Uterus (tissue), 4 donors: ENCODE data around the gene ROBO2. TPM values are rescaled to one million over a fixed set of nuclear protein-coding genes. Genes with fewer than 3 reads are reported as not detected.

Experiments used
- DNase-seq, 2 donors: peaks; one replicate each; pipeline ENCODE4 v3.0.0-alpha.2; 2019 to 2020
- H3K27ac ChIP-seq, 2 donors: fragments of 200-600 bp; sonication (generic); 1 replicate in 1 of 2; 2 replicates in 1 of 2; pipeline ENCODE4 v1.5.1; 2016 to 2018
- H3K27me3 ChIP-seq, 2 donors: fragments of 200-600 bp; sonication (generic); one replicate each; pipeline ENCODE4 v1.5.1; 2018 to 2019; ENCODE audit warnings: control low read depth in 1 of 2
- H3K36me3 ChIP-seq, 2 donors: fragments of 200-600 bp; sonication (generic); one replicate each; pipeline ENCODE4 v1.5.1; 2019; ENCODE audit warnings: control low read depth in 1 of 2
- H3K4me1 ChIP-seq, 2 donors: fragments of 200-600 bp; sonication (generic); one replicate each; pipeline ENCODE4 v1.5.1; 2018 to 2019; ENCODE audit warnings: control low read depth in 1 of 2
- H3K4me3 ChIP-seq, 2 donors: fragments of 200-600 bp; sonication (generic); 1 replicate in 1 of 2; 2 replicates in 1 of 2; pipeline ENCODE4 v1.5.1; 2018 to 2019; ENCODE audit warnings: mild to moderate bottlenecking in 1 of 2
- H3K9me3 ChIP-seq, 2 donors: fragments of 200-600 bp; sonication (generic); one replicate each; pipeline ENCODE4 v1.5.1; 2019; ENCODE audit warnings: control low read depth in 1 of 2
- CTCF ChIP-seq, 4 experiments: fragments of 200-600 bp in 2 of 4; fragments of 450-650 bp in 2 of 4; sonication (generic) in 2 of 4; IDR thresholded peaks; one replicate each; pipeline ENCODE4 v1.5.1; 2016 to 2019; ENCODE audit warnings: antibody characterized with exemption in 4 of 4, mild to moderate bottlenecking in 2 of 4, moderate library complexity in 1 of 4
- POLR2A ChIP-seq, 2 donors: fragments of 450-650 bp; IDR thresholded peaks; one replicate each; pipeline ENCODE4 v1.6.1; 2016; ENCODE audit warnings: antibody characterized with exemption in 2 of 2, mild to moderate bottlenecking in 1 of 2, moderate library complexity in 1 of 2
- intact Hi-C: fragments of 100-400 bp; cut with DNase I; formaldehyde crosslinking; loops from one replicate; pipeline ENCODE4 v1.15.1; 2023; ENCODE audit warnings: low total_unique reads
- total RNA-seq, 4 donors: library from RNA; depleted of rRNA in 3 of 4; stranded (reverse); fragments of >200 nt in 3 of 4; gene quantifications; one replicate each; pipeline versions ENCODE4 v1.1.0 to v1.2.4, GENCODE V29; 2014 to 2023
- donor health status: DM: yes; HTN: yes; CAD: no.

ROBO2 gene
- total RNA-seq, 4 donors from 2014 or later: 0.26 to 51.3 (median 0.49) TPM; not detected in 1

DNA sequence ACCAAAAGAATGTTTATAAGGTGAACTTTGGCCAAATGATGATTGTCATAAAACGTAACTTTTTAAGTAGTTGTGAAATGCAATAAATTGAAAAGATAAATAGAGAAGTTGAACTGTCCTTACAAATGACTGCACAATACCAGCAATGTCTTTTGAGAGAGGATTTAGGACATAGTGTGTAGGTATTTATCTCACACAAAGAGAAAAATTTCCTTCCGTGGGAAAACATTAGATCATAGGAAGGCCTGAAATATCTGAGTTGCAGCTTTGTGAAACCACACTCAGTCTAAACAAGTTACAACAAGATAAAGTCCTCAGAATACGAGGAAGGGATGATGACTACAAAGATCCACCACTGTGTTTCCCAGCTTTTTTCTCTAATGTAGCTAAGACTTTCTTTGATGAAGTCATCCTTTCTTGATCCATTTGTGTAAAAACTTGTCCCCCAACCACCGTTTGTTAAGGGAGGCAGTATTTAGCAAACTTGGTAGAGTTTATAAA is 16.0 kb downstream of the ROBO2 start:
- intact Hi-C loops: no loop called here
- TF ChIP-seq CTCF (IDR thresholded peaks at IDR 0.05) (no peak), POLR2A (IDR thresholded peaks at IDR 0.05) (no peak)

GRCh38 chr3:77059354-77059753 is 19.5 kb downstream of the ROBO2 start:
- Histone ChIP-seq H3K27me3 (no peaks in the 10 kb centered on the region), H3K4me3 (no peak overlapping the region), H3K9me3 (no peaks in the 10 kb centered on the region), H3K36me3 (no peaks in the 10 kb centered on the region), H3K27ac (no peak overlapping the region), H3K4me1 (no peaks in the 10 kb centered on the region)
- intact Hi-C loops: no loop called here
- DNase-seq: no peak
- no peak for TF ChIP-seq CTCF (IDR thresholded peaks at IDR 0.05)
- no peak for TF ChIP-seq POLR2A (IDR thresholded peaks at IDR 0.05)

More for the DNA sequence above, 16.0 kb downstream of the ROBO2 start:
- Histone ChIP-seq H3K4me3 (no peak overlapping the region), H3K36me3 (no peaks in the 10 kb centered on the region), H3K27me3 (no peaks in the 10 kb centered on the region), H3K27ac (no peak overlapping the region), H3K9me3 (no peaks in the 10 kb centered on the region), H3K4me1 (no peaks in the 10 kb centered on the region)
- DNase-seq: no peak

DNA sequence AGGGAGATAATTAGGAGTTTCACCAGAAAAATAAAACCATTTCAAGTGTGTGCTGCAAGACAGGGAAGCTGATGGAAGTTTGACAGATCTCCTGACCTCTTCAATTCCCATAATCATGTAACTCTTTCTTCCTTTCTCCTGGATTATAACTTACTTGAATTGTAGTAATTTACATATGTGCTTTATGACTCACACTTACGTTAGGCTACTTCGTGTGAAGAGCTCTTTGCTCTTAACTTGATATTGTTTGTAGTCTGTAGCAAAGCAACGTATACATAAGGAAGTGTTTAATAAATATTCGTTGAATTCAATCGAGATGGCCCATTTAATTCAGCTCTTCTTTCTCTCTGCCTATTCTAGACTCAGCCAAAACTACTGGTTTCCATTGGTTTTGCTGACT is 23.5 kb downstream of the ROBO2 start:
- H3K4me1 ChIP-seq: no peaks in the 10 kb centered on the region
- no peak for TF ChIP-seq POLR2A (IDR thresholded peaks at IDR 0.05)
- TF ChIP-seq CTCF (IDR thresholded peaks at IDR 0.05): no peak
- H3K27ac ChIP-seq: no peak overlapping the region
- H3K9me3 ChIP-seq: no peaks in the 10 kb centered on the region
- DNase-seq: no peak
- intact Hi-C loops: no loop called here
- no peaks in the 10 kb centered on the region for H3K27me3 ChIP-seq
- no peak overlapping the region for H3K4me3 ChIP-seq
- no peaks in the 10 kb centered on the region for H3K36me3 ChIP-seq

- intact Hi-C loops: no loop called here
These were observed 25.9 kb downstream of the ROBO2 start for GRCh38 chr3:77065750-77066149.

GRCh38 chr3:77066829-77067228 is 26.9 kb downstream of the ROBO2 start:
- H3K9me3 ChIP-seq: no peaks in the 10 kb centered on the region
- H3K36me3 ChIP-seq: no peaks in the 10 kb centered on the region
- intact Hi-C loops: no loop called here
- no peaks in the 10 kb centered on the region for H3K27me3 ChIP-seq
- TF ChIP-seq POLR2A (IDR thresholded peaks at IDR 0.05): no peak
- no peak for TF ChIP-seq CTCF (IDR thresholded peaks at IDR 0.05)
- no peak overlapping the region for H3K27ac ChIP-seq
- DNase-seq: no peak
- no peak overlapping the region for H3K4me3 ChIP-seq
- no peaks in the 10 kb centered on the region for H3K4me1 ChIP-seq

More at GRCh38 chr3:77065750-77066149, 25.9 kb downstream of the ROBO2 start:
- DNase-seq: no peak
- Histone ChIP-seq H3K9me3 (no peaks in the 10 kb centered on the region), H3K4me3 (no peak overlapping the region), H3K36me3 (no peaks in the 10 kb centered on the region), H3K27me3 (no peaks in the 10 kb centered on the region), H3K27ac (no peak overlapping the region), H3K4me1 (no peaks in the 10 kb centered on the region)
- no peak for TF ChIP-seq CTCF (IDR thresholded peaks at IDR 0.05)
- TF ChIP-seq POLR2A (IDR thresholded peaks at IDR 0.05): no peak
